HepG2 (cell line): ENCODE results near the gene ZMYND8. TPM values are rescaled to one million over a fixed set of nuclear protein-coding genes. Genes with fewer than 3 reads are reported as not detected.

Experiments used
- ATAC-seq: fragments of 200-7000 bp; cut with Tn5 transposase; 3 replicates; pipeline ENCODE4 v1.9.1; 2020; ENCODE audit warnings: mild to moderate bottlenecking, moderate library complexity
- BruUV-seq: library from RNA; stranded (reverse); fragments of 400-500 nt; replicated peaks from 2 replicates; lab custom pipeline; 2021; lab: Mats Ljungman, UMichigan
- CTCF ChIA-PET: fragments of 300-600 bp; formaldehyde crosslinking; extraction: SDS; loops from one replicate; lab custom pipeline; 2021; ENCODE audit warnings: low total read pairs, inconsistent platforms, low intra/inter-chr PET ratio; lab: Yijun Ruan, JAX
- POLR2A ChIA-PET: fragments of 350-600 bp; sonication (Branson Sonifier 250); formaldehyde crosslinking; loops from one replicate; lab custom pipeline; 2020; ENCODE audit warnings: antibody characterized with exemption, inconsistent platforms; lab: Yijun Ruan, JAX
- DNase-seq: peaks from one replicate; pipeline ENCODE4 v3.0.0-alpha.2; 2015; ENCODE audit warnings: low spot score
- FAIRE-seq: peaks from 3 replicates; lab custom pipeline; 2011; peaks lifted over from hg19 to GRCh38; lab: Jason Lieb, UNC
- H2AFZ ChIP-seq: one replicate; pipeline ENCODE4 v1.6.1; 2011; ENCODE audit warnings: low read length, inconsistent platforms
- H3K27ac ChIP-seq: fragments of 300-600 bp; 3 replicates; pipeline ENCODE4 v1.8.0; 2011; ENCODE audit warnings: mixed run types, mild to moderate bottlenecking, mixed read lengths, low read length, inconsistent platforms; ENCODE audit not compliant: insufficient read depth; ENCODE audit errors: extremely low read length
- H3K27me3 ChIP-seq, 2 experiments: fragments of 200-600 bp in 1 of 2; 2 replicates in 1 of 2; 3 replicates in 1 of 2; pipeline versions ENCODE4 v1.6.0 to v1.8.0; 2011; ENCODE audit warnings: low read length in 2 of 2, mild to moderate bottlenecking in 2 of 2, moderate library complexity in 2 of 2, inconsistent platforms in 1 of 2; ENCODE audit not compliant: insufficient read depth in 2 of 2, control insufficient read depth in 1 of 2
- H3K36me3 ChIP-seq, 2 experiments: fragments of 200-600 bp in 1 of 2; replicated peaks in 1 of 2; 2 replicates in 1 of 2; 3 replicates in 1 of 2; pipeline versions ENCODE4 v1.5.1 to v1.8.0; 2011; ENCODE audit warnings: low read length in 2 of 2, inconsistent platforms in 1 of 2; ENCODE audit not compliant: insufficient read depth in 2 of 2, control insufficient read depth in 1 of 2
- H3K4me1 ChIP-seq: 2 replicates; pipeline ENCODE4 v1.5.1; 2012; ENCODE audit warnings: low read length, inconsistent platforms; ENCODE audit not compliant: insufficient read depth
- H3K4me2 ChIP-seq: 2 replicates; pipeline ENCODE4 v1.6.0; 2011; ENCODE audit warnings: low read depth, low read length, inconsistent platforms
- H3K4me3 ChIP-seq, 3 experiments: fragments of 200-600 bp in 1 of 3; sonication (generic), shearing (Covaris generic) in 1 of 3; replicated peaks in 1 of 3; 2 replicates each; pipeline ENCODE4 v1.5.1; 2011 to 2016; ENCODE audit warnings: low read length in 3 of 3, inconsistent platforms in 2 of 3, low read depth in 2 of 3, mild to moderate bottlenecking in 2 of 3, control low read depth in 1 of 3, mixed read lengths in 1 of 3; ENCODE audit not compliant: insufficient read depth in 1 of 3
- H3K79me2 ChIP-seq: one replicate; pipeline ENCODE4 v1.6.1; 2011; ENCODE audit warnings: low read length, inconsistent platforms; ENCODE audit not compliant: insufficient read depth
- H3K9ac ChIP-seq: 2 replicates; pipeline ENCODE4 v1.6.0; 2011; ENCODE audit warnings: mild to moderate bottlenecking, low read depth, low read length, inconsistent platforms; ENCODE audit not compliant: insufficient read depth
- H3K9me3 ChIP-seq: 2 replicates; pipeline ENCODE4 v1.5.1; 2012; ENCODE audit warnings: mild to moderate bottlenecking, low read length
- H4K20me1 ChIP-seq: 2 replicates; pipeline ENCODE4 v1.6.0; 2011; ENCODE audit warnings: inconsistent platforms, mild to moderate bottlenecking, low read length, moderate library complexity; ENCODE audit not compliant: insufficient read depth
- POLR2G ChIP-seq: fragments of 200-400 bp; formaldehyde crosslinking; IDR thresholded peaks from 2 replicates; pipeline ENCODE4 v1.6.1; 2018; ENCODE audit warnings: mild to moderate bottlenecking, low read depth, low read length, moderate library complexity
- RBM22 ChIP-seq: fragments of 200-400 bp; formaldehyde crosslinking; optimal IDR thresholded peaks from 2 replicates; pipeline ENCODE3; 2017; ENCODE audit warnings: mild to moderate bottlenecking, low read length, moderate library complexity
- WGBS: methylation state at CpG from one replicate; pipeline ENCODE4 v1.1.6; 2017; ENCODE audit warnings: low lambda C conversion rate; 5-methylcytosine and 5-hydroxymethylcytosine counted together
- in situ Hi-C: cut with HindIII; loops from 2 replicates; pipeline ENCODE4 v1.10.0; 2017; ENCODE audit warnings: low pct_unique_long_range_greater_than_20kb; ENCODE audit not compliant: extremely low pct_ligation_motif_present
- intact Hi-C: fragments of 100-400 bp; cut with micrococcal nuclease; formaldehyde crosslinking; loops from one replicate; pipeline ENCODE4 v1.10.0; 2022; ENCODE audit not compliant: unreplicated experiment
- polyA plus RNA-seq, 8 experiments: library from polyadenylated mRNA; depleted of rRNA in 3 of 8; stranded (reverse) in 7 of 8; unstranded in 1 of 8; fragments of >200 nt; fragmentation: Illumina TruSeq in 4 of 8; extraction: Trizol in 4 of 8; gene quantifications; 2 replicates each; pipeline versions ENCODE4 v1.2.1 to v1.2.3, GENCODE V29; 2011 to 2016; ENCODE audit warnings: low read depth in 4 of 8, missing spikeins in 1 of 8, mixed read lengths in 1 of 8; ENCODE audit not compliant: insufficient read depth in 1 of 8
- total RNA-seq, 5 experiments: library from RNA; depleted of rRNA; stranded (reverse); fragments of >200 nt; fragmentation: Illumina TruSeq; extraction: Trizol; gene quantifications; 2 replicates each; pipeline ENCODE4 v1.2.3, GENCODE V29; 2016; ENCODE audit warnings: low read depth in 1 of 5
- TF ChIP-seq, protein P1 (sequence below): sonication (generic); formaldehyde crosslinking; IDR thresholded peaks from 2 replicates; pipeline ENCODE4 v1.4.0; 2020; ENCODE audit warnings: mild to moderate bottlenecking, missing genetic modification reagents, borderline replicate concordance
- TF ChIP-seq, protein P2 (sequence below): IDR thresholded peaks from 2 replicates; pipeline ENCODE4 v1.6.1; 2016; ENCODE audit warnings: low read depth, missing genetic modification reagents, missing compliant biosample characterization

The ZMYND8 gene
- total and polyA plus RNA-seq, 2 of the 13 experiments (the other 11 are each of a cell fraction or from before 2014, with no cell fraction given) = 53.9 to 84.7 TPM

DNA sequence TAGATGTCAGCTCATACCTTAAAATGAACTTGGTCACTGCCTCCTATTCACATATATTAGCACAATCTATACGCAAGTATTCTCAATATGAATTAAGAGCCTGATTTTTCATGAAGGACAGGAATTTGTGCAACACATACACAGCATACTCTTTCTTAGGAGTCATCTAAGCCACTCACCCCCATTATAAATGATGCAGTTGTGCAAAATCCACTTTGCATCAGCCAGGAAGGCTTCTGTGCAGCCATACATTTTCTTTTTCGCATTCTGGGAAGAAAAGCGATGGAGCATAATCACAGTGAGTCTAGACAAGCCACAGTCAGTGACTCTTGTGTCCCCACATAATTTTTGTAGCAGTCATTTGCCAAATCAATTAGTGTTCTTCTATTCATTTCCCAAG lies 66.5 kb downstream of the ZMYND8 start:
- ChIA-PET CTCF (no interaction called here), POLR2A (interaction anchor here (1.0 to 1.2 kb wide), 2 partner anchors 67 to 69 kb away, joined by 3 to 4 read pairs; partner anchors contain the start of gene ZMYND8)
- Histone ChIP-seq H3K36me3 (peaks cover 55 to 90% of the 10 kb centered on the region in 2 experiments), H4K20me1 (peaks cover 3% of the 10 kb centered on the region; the same call in 1 of the 2 replicates), H2AFZ (no peak overlapping the region), H3K9ac (no peak overlapping the region), H3K27ac (no peak overlapping the region), H3K79me2 (peaks cover 15% of the 10 kb centered on the region), H3K4me2 (no peak overlapping the region), H3K4me1 (no peaks in the 10 kb centered on the region), H3K27me3 (no peaks in the 10 kb centered on the region), H3K9me3 (no peaks in the 10 kb centered on the region), H3K4me3 (no peak overlapping the region)
- DNase-seq (no peak), FAIRE-seq (no peak), ATAC-seq (no peak)
- in situ Hi-C loops = no loop called here
- intact Hi-C loops = no loop called here
- TSS peak; percentile 2 for BruUV-seq
- WGBS = 96% methylated on average over 3 of the region's 3 CpGs
- TF ChIP-seq, protein P1, sequence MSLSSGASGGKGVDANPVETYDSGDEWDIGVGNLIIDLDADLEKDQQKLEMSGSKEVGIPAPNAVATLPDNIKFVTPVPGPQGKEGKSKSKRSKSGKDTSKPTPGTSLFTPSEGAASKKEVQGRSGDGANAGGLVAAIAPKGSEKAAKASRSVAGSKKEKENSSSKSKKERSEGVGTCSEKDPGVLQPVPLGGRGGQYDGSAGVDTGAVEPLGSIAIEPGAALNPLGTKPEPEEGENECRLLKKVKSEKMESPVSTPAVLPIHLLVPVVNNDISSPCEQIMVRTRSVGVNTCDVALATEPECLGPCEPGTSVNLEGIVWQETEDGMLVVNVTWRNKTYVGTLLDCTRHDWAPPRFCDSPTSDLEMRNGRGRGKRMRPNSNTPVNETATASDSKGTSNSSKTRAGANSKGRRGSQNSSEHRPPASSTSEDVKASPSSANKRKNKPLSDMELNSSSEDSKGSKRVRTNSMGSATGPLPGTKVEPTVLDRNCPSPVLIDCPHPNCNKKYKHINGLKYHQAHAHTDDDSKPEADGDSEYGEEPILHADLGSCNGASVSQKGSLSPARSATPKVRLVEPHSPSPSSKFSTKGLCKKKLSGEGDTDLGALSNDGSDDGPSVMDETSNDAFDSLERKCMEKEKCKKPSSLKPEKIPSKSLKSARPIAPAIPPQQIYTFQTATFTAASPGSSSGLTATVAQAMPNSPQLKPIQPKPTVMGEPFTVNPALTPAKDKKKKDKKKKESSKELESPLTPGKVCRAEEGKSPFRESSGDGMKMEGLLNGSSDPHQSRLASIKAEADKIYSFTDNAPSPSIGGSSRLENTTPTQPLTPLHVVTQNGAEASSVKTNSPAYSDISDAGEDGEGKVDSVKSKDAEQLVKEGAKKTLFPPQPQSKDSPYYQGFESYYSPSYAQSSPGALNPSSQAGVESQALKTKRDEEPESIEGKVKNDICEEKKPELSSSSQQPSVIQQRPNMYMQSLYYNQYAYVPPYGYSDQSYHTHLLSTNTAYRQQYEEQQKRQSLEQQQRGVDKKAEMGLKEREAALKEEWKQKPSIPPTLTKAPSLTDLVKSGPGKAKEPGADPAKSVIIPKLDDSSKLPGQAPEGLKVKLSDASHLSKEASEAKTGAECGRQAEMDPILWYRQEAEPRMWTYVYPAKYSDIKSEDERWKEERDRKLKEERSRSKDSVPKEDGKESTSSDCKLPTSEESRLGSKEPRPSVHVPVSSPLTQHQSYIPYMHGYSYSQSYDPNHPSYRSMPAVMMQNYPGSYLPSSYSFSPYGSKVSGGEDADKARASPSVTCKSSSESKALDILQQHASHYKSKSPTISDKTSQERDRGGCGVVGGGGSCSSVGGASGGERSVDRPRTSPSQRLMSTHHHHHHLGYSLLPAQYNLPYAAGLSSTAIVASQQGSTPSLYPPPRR = no peak
- TF ChIP-seq RBM22 = peak; percentile 56
- 0 out of 2 replicates have a peak, but pooled peaks have one; percentile 23 for TF ChIP-seq POLR2G
- TF ChIP-seq, protein P2, sequence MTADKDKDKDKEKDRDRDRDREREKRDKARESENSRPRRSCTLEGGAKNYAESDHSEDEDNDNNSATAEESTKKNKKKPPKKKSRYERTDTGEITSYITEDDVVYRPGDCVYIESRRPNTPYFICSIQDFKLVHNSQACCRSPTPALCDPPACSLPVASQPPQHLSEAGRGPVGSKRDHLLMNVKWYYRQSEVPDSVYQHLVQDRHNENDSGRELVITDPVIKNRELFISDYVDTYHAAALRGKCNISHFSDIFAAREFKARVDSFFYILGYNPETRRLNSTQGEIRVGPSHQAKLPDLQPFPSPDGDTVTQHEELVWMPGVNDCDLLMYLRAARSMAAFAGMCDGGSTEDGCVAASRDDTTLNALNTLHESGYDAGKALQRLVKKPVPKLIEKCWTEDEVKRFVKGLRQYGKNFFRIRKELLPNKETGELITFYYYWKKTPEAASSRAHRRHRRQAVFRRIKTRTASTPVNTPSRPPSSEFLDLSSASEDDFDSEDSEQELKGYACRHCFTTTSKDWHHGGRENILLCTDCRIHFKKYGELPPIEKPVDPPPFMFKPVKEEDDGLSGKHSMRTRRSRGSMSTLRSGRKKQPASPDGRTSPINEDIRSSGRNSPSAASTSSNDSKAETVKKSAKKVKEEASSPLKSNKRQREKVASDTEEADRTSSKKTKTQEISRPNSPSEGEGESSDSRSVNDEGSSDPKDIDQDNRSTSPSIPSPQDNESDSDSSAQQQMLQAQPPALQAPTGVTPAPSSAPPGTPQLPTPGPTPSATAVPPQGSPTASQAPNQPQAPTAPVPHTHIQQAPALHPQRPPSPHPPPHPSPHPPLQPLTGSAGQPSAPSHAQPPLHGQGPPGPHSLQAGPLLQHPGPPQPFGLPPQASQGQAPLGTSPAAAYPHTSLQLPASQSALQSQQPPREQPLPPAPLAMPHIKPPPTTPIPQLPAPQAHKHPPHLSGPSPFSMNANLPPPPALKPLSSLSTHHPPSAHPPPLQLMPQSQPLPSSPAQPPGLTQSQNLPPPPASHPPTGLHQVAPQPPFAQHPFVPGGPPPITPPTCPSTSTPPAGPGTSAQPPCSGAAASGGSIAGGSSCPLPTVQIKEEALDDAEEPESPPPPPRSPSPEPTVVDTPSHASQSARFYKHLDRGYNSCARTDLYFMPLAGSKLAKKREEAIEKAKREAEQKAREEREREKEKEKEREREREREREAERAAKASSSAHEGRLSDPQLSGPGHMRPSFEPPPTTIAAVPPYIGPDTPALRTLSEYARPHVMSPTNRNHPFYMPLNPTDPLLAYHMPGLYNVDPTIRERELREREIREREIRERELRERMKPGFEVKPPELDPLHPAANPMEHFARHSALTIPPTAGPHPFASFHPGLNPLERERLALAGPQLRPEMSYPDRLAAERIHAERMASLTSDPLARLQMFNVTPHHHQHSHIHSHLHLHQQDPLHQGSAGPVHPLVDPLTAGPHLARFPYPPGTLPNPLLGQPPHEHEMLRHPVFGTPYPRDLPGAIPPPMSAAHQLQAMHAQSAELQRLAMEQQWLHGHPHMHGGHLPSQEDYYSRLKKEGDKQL (CRISPR knock-in tag) = no peak
